ENCODE measurements around the gene ATP7A. TPM values are rescaled to one million over a fixed set of nuclear protein-coding genes. Genes with fewer than 3 reads are reported as not detected.
A peak's percentile ranks its signal among the peaks of the same experiment; 100 is the strongest.
"Not testable (repeated sequence)": the region's sequence is repeated elsewhere in the genome, so short reads cannot be mapped to it uniquely, and the experiment has no call there.

The ATP7A gene
- total RNA-seq, 1 donor from 2014 or later, result 2.4 TPM

DNA sequence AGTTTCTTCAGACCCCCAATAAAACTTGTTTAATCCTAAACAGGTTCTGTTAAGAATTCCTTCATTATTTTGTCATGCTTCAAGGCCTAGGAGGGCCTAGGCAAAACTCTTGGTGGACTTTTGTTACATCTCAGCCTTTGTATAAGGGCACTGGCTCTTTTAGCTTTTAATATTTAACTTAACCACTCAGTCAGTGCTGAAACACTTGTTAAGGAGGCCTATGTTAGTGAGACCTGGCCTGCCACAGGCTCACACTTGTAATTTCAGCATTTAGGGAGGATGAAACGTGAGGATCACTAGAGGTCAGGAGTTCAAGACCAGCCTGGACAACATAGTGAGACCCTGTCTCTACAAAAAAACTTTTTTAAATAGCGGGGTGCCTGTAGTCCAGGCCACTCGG is 160.8 kb downstream of the ATP7A start:
- no peak for DNase-seq (ENCODE audit: low read depth)
- TF ChIP-seq, protein P1, sequence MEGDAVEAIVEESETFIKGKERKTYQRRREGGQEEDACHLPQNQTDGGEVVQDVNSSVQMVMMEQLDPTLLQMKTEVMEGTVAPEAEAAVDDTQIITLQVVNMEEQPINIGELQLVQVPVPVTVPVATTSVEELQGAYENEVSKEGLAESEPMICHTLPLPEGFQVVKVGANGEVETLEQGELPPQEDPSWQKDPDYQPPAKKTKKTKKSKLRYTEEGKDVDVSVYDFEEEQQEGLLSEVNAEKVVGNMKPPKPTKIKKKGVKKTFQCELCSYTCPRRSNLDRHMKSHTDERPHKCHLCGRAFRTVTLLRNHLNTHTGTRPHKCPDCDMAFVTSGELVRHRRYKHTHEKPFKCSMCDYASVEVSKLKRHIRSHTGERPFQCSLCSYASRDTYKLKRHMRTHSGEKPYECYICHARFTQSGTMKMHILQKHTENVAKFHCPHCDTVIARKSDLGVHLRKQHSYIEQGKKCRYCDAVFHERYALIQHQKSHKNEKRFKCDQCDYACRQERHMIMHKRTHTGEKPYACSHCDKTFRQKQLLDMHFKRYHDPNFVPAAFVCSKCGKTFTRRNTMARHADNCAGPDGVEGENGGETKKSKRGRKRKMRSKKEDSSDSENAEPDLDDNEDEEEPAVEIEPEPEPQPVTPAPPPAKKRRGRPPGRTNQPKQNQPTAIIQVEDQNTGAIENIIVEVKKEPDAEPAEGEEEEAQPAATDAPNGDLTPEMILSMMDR (IDR thresholded peaks at IDR 0.05; ENCODE audit: insufficient read depth, low read length, severe bottlenecking), result no peak
- no peak for FAIRE-seq

DNA sequence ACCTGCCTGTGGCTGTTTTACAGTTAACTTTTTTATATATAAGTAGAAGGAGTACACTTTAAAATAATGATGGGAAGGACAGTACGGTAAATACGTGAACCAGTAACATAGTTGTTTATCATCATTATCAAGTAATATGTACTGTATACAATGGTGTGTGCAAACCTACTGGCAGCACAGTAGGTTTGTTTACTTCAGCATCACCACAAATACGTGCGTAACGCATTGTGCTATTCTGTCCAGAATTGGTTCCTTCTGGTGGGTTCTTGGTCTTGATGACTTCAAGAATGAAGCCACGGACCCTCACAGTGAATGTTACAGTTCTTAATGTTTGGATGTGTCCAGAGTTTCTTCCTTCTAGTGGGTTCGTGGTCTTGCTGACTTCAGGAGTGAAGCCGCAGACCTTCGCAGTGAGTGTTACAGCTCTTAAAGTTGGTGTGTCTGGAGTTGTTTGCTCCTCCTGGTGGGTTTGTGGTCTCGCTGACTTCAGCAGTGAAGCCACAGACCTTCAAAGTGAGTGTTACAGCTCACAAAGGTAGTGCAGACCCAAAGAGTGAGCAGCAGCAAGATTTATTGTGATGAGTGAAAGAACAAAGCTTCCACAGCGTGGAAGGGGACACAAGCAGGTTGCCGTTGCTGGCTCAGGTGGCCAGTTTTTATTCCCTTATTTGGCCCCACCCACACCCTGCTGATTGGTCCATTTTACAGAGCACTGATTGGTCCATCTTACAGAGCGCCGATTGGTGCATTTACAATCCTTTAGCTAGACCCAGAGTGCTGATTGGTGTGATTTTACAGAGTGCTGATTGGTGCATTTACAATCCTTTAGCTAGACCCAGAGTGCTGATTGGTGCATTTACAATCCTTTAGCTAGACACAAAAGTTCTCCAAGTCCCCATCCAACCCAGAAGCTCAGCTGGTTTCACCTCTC is 162.9 kb downstream of the ATP7A start:
- FAIRE-seq; H3K27me3 ChIP-seq (ENCODE audit: control insufficient read depth, insufficient read depth, low read length); DNase-seq (ENCODE audit: low read depth); H3K36me3 ChIP-seq (ENCODE audit: control insufficient read depth, insufficient read depth, low read length); H3K4me3 ChIP-seq (ENCODE audit: low read depth, low read length): not testable (repeated sequence)

More for the DNA sequence above, 160.8 kb downstream of the ATP7A start:
- Histone ChIP-seq H3K4me3 (ENCODE audit: low read depth, low read length) (no peak overlapping the region), H3K36me3 (ENCODE audit: control insufficient read depth, insufficient read depth, low read length) (no peaks in the 10 kb centered on the region), H3K27me3 (ENCODE audit: control insufficient read depth, insufficient read depth, low read length) (no peaks in the 10 kb centered on the region)

DNA sequence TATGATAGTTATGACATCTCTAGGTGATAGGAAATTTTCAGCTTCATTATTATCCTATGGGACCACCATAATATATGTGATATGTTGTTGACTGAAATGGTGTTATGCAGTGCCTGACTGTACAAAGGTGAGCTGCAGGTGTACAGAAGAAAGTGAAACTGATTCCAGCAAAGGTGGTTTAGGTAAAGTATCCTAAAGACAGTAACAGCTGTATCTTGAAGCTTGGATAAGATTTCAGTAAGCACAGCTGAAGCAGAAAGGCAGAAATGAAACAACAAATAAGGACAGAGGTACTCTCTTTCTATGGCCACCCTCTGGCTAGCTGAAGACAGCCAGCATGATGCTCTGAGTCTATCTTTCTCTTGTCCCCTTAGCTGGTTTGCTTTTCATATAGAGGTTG is 163.6 kb downstream of the ATP7A start:
- TF ChIP-seq, protein P1 (IDR thresholded peaks at IDR 0.05; ENCODE audit: insufficient read depth, low read length, severe bottlenecking), result no peak
- no peak overlapping the region for H3K4me3 ChIP-seq (ENCODE audit: low read depth, low read length)
- FAIRE-seq, result no peak
- no peaks in the 10 kb centered on the region for H3K27me3 ChIP-seq (ENCODE audit: control insufficient read depth, insufficient read depth, low read length)
- H3K36me3 ChIP-seq (ENCODE audit: control insufficient read depth, insufficient read depth, low read length), result no peaks in the 10 kb centered on the region
- DNase-seq (ENCODE audit: low read depth), result no peak

DNA sequence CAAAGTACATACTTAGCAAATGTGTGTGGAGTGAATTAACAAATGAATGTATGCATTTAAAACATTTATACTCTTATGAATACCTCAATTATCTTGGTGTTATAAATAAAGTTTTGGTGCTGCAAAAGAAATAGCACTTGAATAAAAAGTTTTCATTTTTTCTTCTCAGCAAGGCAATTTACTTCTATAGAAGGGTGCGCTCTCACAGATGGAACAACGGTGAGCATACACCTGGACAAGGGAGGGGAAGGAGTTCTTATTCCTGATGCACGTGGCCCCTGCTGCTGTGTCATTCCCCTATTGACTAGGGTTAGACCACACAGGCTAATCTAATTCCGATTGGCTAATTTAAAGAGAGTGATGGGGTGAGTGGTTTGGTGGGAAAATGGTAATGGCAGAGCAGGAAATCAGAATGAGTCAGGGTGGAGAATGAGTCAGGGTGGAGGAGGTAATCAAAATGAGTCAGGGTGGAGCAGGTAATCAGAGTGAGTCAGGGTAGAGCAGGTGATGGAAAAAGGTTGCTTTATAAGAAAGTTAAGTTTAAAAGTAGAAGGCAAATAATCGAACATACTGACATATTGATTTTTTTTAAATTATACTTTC is 165.4 kb downstream of the ATP7A start:
- DNase-seq (ENCODE audit: low read depth), result peak; percentile 52
- Histone ChIP-seq H3K4me3 (ENCODE audit: low read depth, low read length) (no peak overlapping the region), H3K27me3 (ENCODE audit: control insufficient read depth, insufficient read depth, low read length) (no peaks in the 10 kb centered on the region), H3K36me3 (ENCODE audit: control insufficient read depth, insufficient read depth, low read length) (no peaks in the 10 kb centered on the region)
- no peak for FAIRE-seq
- TF ChIP-seq, protein P1 (IDR thresholded peaks at IDR 0.05; ENCODE audit: insufficient read depth, low read length, severe bottlenecking), result no peak

DNA sequence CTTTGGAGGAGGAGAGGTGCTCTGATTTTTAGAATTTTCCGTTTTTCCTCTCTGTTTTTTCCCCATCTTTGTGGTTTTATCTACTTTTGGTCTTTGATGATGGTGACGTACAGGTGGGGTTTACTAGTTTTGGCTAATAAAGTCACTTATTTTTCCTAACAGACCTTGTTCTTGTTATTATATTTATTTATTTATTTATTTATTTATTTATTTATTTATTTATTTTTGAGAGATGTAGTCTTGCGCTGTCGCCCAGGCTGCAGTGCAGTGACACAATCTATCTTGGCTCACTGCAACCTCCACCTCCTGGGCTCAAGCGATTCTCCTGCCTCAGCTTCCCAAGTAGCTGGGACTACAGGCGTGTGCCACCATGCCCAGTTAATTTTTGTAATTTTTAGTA is 170.9 kb downstream of the ATP7A start:
- not testable (repeated sequence) for DNase-seq (ENCODE audit: low read depth); H3K27me3 ChIP-seq (ENCODE audit: control insufficient read depth, insufficient read depth, low read length); FAIRE-seq; H3K4me3 ChIP-seq (ENCODE audit: low read depth, low read length); H3K36me3 ChIP-seq (ENCODE audit: control insufficient read depth, insufficient read depth, low read length)

DNA sequence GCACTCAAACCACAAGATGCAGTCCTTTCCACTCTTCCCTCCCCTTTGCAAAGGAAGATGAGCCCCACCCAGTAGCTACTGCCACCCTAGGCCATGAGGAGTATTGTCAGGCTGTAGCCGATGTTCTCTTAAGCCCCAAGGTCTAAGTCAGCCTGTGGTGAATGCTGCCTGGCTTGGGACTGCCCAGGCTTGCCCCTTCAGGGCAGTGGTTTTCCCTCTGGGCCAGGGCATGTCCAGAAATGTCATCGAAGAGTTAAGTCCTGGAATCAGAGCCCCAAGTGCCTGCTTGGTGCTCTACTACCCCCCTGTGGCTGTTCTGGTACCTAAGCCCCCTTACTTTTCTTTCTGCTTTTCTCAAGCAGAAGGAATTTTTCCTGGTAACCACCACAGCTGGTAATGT is 181.8 kb downstream of the ATP7A start:
- DNase-seq (ENCODE audit: low read depth) (peak; percentile 88), FAIRE-seq (peak; percentile 28)
- Histone ChIP-seq H3K36me3 (ENCODE audit: control insufficient read depth, insufficient read depth, low read length) (no peaks in the 10 kb centered on the region), H3K4me3 (ENCODE audit: low read depth, low read length) (no peak overlapping the region), H3K27me3 (ENCODE audit: control insufficient read depth, insufficient read depth, low read length) (no peaks in the 10 kb centered on the region)
- TF ChIP-seq, protein P1 (IDR thresholded peaks at IDR 0.05; ENCODE audit: insufficient read depth, low read length, severe bottlenecking), result peak; percentile 48
